Endodermal cell (in vitro differentiated cells): ENCODE data around the gene TNFRSF19. TPM values are rescaled to one million over a fixed set of nuclear protein-coding genes. Genes with fewer than 3 reads are reported as not detected.

Experiments
- DNase-seq: peaks from one replicate; pipeline ENCODE4 v3.0.0-alpha.2; 2017
- H3K27ac ChIP-seq: 2 replicates; pipeline ENCODE4 v1.5.1; 2013; ENCODE audit warnings: mild to moderate bottlenecking, low read depth, low read length, moderate library complexity
- H3K27me3 ChIP-seq: 2 replicates; pipeline ENCODE4 v1.6.1; 2013; ENCODE audit warnings: mild to moderate bottlenecking, low read length, moderate library complexity; ENCODE audit not compliant: insufficient read depth, control insufficient read depth, poor library complexity, severe bottlenecking
- H3K36me3 ChIP-seq: 2 replicates; pipeline ENCODE4 v1.7.0; 2013; ENCODE audit warnings: mild to moderate bottlenecking, low read length, moderate library complexity; ENCODE audit not compliant: control insufficient read depth, insufficient read depth
- H3K4me1 ChIP-seq: one replicate; pipeline ENCODE4 v1.7.0; 2013; ENCODE audit warnings: low read length; ENCODE audit not compliant: control insufficient read depth, insufficient read depth
- H3K4me3 ChIP-seq: 2 replicates; pipeline ENCODE4 v1.5.1; 2013; ENCODE audit warnings: mild to moderate bottlenecking, low read length, moderate library complexity
- H3K9ac ChIP-seq: 2 replicates; pipeline ENCODE4 v1.6.1; 2013; ENCODE audit warnings: mild to moderate bottlenecking, low read length, moderate library complexity; ENCODE audit not compliant: poor library complexity, severe bottlenecking; ENCODE audit errors: extremely low read depth
- H3K9me3 ChIP-seq: 2 replicates; pipeline ENCODE4 v1.6.1; 2013; ENCODE audit warnings: mild to moderate bottlenecking, low read length, moderate library complexity; ENCODE audit not compliant: control insufficient read depth
- H3K27ac Mint-ChIP-seq: 2 replicates; pipeline ENCODE4 v1.8.0; 2020; ENCODE audit warnings: mixed read lengths
- H3K27me3 Mint-ChIP-seq: 2 replicates; pipeline ENCODE4 v1.8.0; 2021; ENCODE audit warnings: mild to moderate bottlenecking, mixed read lengths; ENCODE audit not compliant: insufficient read depth
- H3K36me3 Mint-ChIP-seq: 2 replicates; pipeline ENCODE4 v1.8.0; 2020; ENCODE audit warnings: low read depth, mixed read lengths
- H3K4me1 Mint-ChIP-seq: 2 replicates; pipeline ENCODE4 v1.8.0; 2020; ENCODE audit warnings: mixed read lengths
- H3K4me3 Mint-ChIP-seq: 2 replicates; pipeline ENCODE4 v1.8.0; 2020; ENCODE audit warnings: mild to moderate bottlenecking, moderate library complexity, mixed read lengths
- H3K9me3 Mint-ChIP-seq: 2 replicates; pipeline ENCODE4 v1.8.0; 2020; ENCODE audit warnings: mild to moderate bottlenecking, mixed read lengths
- WGBS, 2 experiments: methylation state at CpG; one replicate each; pipeline versions ENCODE4 v1.1.5 to v1.1.7; 2013; ENCODE audit warnings: missing lambda C conversion rate in 2 of 2, mixed read lengths in 1 of 2; ENCODE audit not compliant: insufficient coverage in 1 of 2, insufficient read length in 1 of 2; 5-methylcytosine and 5-hydroxymethylcytosine counted together
- total RNA-seq, 2 donors: library from RNA; stranded (reverse); fragmentation: NEBNext Ultra II Directional in 1 of 2; extraction: Animal tissue kit (Norgen Biotek cat#: 25700) in 1 of 2; gene quantifications; 2 replicates in 1 of 2; 3 replicates in 1 of 2; pipeline ENCODE4 v1.2.1, GENCODE V29; 2021
- TF ChIP-seq, protein P1 (sequence below): fragments of 200-600 bp; sonication (generic); conservative IDR thresholded peaks from 2 replicates; pipeline ENCODE4 v1.5.0; 2021; ENCODE audit warnings: antibody characterized with exemption, mild to moderate bottlenecking

The TNFRSF19 gene
- total RNA-seq, 2 donors from 2014 or later = 9.2 to 13.0 TPM

GRCh38 chr13:23563085-23563845, 6.9 kb upstream of the TNFRSF19 start:
- H3K27ac Mint-ChIP-seq = no peak overlapping the region

DNA sequence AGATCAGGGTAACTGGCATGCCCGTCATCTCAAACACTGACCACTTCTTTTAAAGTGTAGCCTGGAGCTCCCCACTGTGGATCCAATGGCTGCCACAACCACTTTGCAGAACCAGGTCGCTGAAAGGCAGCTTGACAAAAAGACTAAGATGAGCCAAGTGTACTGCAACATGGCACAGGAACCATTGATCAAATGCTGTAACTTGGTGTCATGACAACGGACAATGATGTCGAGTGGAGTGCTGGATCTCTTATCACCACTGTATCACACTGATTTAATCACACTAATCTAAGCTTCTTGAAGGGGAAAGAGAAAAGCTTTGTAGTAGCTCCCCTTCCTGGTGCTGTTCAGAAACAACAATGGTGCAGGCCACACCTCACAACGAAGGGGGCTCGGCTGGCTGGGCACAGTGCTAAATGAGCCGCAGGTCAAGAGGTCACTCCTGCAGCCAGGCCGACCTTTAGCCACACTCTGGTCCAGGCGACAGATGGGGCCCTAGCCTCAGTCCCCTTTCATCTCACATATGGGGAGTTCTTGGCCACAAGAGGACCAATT, 2.2 kb upstream of the TNFRSF19 start:
- H3K4me1 Mint-ChIP-seq = peaks cover 23% of the 10 kb centered on the region
- TF ChIP-seq, protein P1, sequence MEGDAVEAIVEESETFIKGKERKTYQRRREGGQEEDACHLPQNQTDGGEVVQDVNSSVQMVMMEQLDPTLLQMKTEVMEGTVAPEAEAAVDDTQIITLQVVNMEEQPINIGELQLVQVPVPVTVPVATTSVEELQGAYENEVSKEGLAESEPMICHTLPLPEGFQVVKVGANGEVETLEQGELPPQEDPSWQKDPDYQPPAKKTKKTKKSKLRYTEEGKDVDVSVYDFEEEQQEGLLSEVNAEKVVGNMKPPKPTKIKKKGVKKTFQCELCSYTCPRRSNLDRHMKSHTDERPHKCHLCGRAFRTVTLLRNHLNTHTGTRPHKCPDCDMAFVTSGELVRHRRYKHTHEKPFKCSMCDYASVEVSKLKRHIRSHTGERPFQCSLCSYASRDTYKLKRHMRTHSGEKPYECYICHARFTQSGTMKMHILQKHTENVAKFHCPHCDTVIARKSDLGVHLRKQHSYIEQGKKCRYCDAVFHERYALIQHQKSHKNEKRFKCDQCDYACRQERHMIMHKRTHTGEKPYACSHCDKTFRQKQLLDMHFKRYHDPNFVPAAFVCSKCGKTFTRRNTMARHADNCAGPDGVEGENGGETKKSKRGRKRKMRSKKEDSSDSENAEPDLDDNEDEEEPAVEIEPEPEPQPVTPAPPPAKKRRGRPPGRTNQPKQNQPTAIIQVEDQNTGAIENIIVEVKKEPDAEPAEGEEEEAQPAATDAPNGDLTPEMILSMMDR = peak; percentile 60
- H3K36me3 Mint-ChIP-seq = no peaks in the 10 kb centered on the region
- H3K27ac Mint-ChIP-seq = no peak overlapping the region
- Histone ChIP-seq H3K9me3 (no peaks in the 10 kb centered on the region), H3K9ac (no peak overlapping the region), H3K27me3 (no peaks in the 10 kb centered on the region), H3K4me1 (peaks cover 12% of the 10 kb centered on the region), H3K27ac (peak overlapping the region; percentile 67), H3K4me3 (no peak overlapping the region), H3K36me3 (no peaks in the 10 kb centered on the region)
- H3K27me3 Mint-ChIP-seq = no peaks in the 10 kb centered on the region
- peak; percentile 56 for DNase-seq
- 62 to 75% methylated on average over 7 to 9 of the region's 9 CpGs for WGBS, 2 experiments
- no peaks in the 10 kb centered on the region for H3K9me3 Mint-ChIP-seq
- no peak overlapping the region for H3K4me3 Mint-ChIP-seq

More at GRCh38 chr13:23563085-23563845, 6.9 kb upstream of the TNFRSF19 start:
- Histone ChIP-seq H3K27ac (no peak overlapping the region), H3K9me3 (no peaks in the 10 kb centered on the region), H3K4me3 (no peak overlapping the region), H3K9ac (no peak overlapping the region), H3K36me3 (no peaks in the 10 kb centered on the region), H3K27me3 (no peaks in the 10 kb centered on the region), H3K4me1 (no peaks in the 10 kb centered on the region)
- Mint-ChIP-seq H3K9me3 (no peaks in the 10 kb centered on the region), H3K4me1 (peaks cover 5% of the 10 kb centered on the region), H3K4me3 (no peak overlapping the region), H3K27me3 (no peaks in the 10 kb centered on the region), H3K36me3 (no peaks in the 10 kb centered on the region)
- 96% methylated on average over 2 to 4 of the region's 4 CpGs for WGBS, 2 experiments
- DNase-seq = no peak
- TF ChIP-seq, protein P1 = no peak

DNA sequence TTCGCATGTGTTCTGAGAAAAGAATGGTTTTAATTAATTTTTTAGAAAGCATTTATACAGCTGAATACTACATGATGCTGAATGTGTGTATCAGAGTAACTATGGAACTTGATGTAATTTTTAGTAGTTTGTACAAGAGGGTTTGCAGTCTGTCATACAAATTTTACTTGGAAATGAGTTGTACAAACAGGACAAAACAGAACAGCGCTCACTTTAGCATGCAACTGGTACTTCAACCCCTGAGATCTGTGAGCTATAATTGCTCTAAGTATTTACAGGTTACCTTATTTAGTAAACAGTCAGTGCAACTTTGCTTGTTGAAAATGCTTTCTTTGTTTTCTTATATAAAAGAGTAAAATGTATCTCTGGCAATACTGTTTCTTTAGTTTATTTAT, 706 bp downstream of the TNFRSF19 start:
- no peaks in the 10 kb centered on the region for H3K27me3 ChIP-seq
- Mint-ChIP-seq H3K27me3 (no peaks in the 10 kb centered on the region), H3K36me3 (no peaks in the 10 kb centered on the region), H3K4me1 (peaks cover 23% of the 10 kb centered on the region), H3K27ac (no peak overlapping the region), H3K9me3 (no peaks in the 10 kb centered on the region), H3K4me3 (no peak overlapping the region)
- H3K4me1 ChIP-seq = peaks cover 12% of the 10 kb centered on the region
- TF ChIP-seq, protein P1 = no peak
- H3K4me3 ChIP-seq = peak overlapping the region; percentile 29
- no peaks in the 10 kb centered on the region for H3K36me3 ChIP-seq
- H3K9ac ChIP-seq = no peak overlapping the region
- WGBS, 2 experiments = 86 to 92% methylated on average over 2 of the region's 2 CpGs
- no peaks in the 10 kb centered on the region for H3K9me3 ChIP-seq
- H3K27ac ChIP-seq = peak overlapping the region; percentile 92
- no peak for DNase-seq
